Stimulated activated CD4-positive, alpha-beta T cell treated with anti-CD3 and anti-CD28 coated beads, Interleukin-12 subunit alpha, Interleukin-12 subunit beta, amount 100 ng/mL, for 48 hours (primary cell): Measurements from ENCODE around the gene PPP1R15A.
A peak's percentile ranks its signal among the peaks of the same experiment; 100 is the strongest.
"Not testable (repeated sequence)": the region's sequence is repeated elsewhere in the genome, so short reads cannot be mapped to it uniquely, and the experiment has no call there.

Experiments used
- DNase-seq, 3 donors: peaks; one replicate each; pipeline ENCODE4 v3.0.0-alpha.2; 2020; ENCODE audit warnings: low read depth in 2 of 3, low spot score in 1 of 3

Gene PPP1R15A

GRCh38 chr19:48872182-48872883, at the start of gene PPP1R15A:
Gene PPP1R15A, plus strand, starts transcription at chr19:48872421. Its CDS starts 813 bp downstream, at chr19:48873234.
- DNase-seq, result peak; percentile 96 to 100 (median 99)

- no peak for DNase-seq
Measured at GRCh38 chr19:48822514-48822913, 49.7 kb upstream of the PPP1R15A start.

- no peak for DNase-seq
Measured at GRCh38 chr19:48826606-48827020, 45.6 kb upstream of the PPP1R15A start.

GRCh38 chr19:48830088-48830487, 42.1 kb upstream of the PPP1R15A start:
- no peak for DNase-seq

GRCh38 chr19:48830965-48831364, 41.3 kb upstream of the PPP1R15A start:
- no peak for DNase-seq

GRCh38 chr19:48833049-48833448, 39.2 kb upstream of the PPP1R15A start:
- no peak for DNase-seq

- DNase-seq, result no peak
Measured at GRCh38 chr19:48833977-48834376, 38.2 kb upstream of the PPP1R15A start.

- peak; percentile 92 to 96 (median 93) for DNase-seq
Measured at GRCh38 chr19:48835734-48836088, 36.5 kb upstream of the PPP1R15A start.

- no peak for DNase-seq
Measured at GRCh38 chr19:48836089-48837017, 35.9 kb upstream of the PPP1R15A start, which contains the start of gene HSD17B14. Gene HSD17B14, minus strand, starts transcription at chr19:48836491. Its CDS starts 80 bp downstream, at chr19:48836411.

GRCh38 chr19:48837051-48837524, 35.1 kb upstream of the PPP1R15A start:
- peak; percentile 61 to 68 (median 65) for DNase-seq

- no peak for DNase-seq
Measured at GRCh38 chr19:48837687-48838086, 34.5 kb upstream of the PPP1R15A start.

- no peak for DNase-seq
Measured at GRCh38 chr19:48841047-48841446, 31.2 kb upstream of the PPP1R15A start.

- no peak for DNase-seq
Measured at GRCh38 chr19:48841571-48841970, 30.6 kb upstream of the PPP1R15A start.

GRCh38 chr19:48842789-48843162, 29.4 kb upstream of the PPP1R15A start:
- peak in 2 of 3 donors; percentile 25 to 78 for DNase-seq

GRCh38 chr19:48844472-48844871, 27.7 kb upstream of the PPP1R15A start:
- no peak for DNase-seq

- DNase-seq, result no peak
Measured at GRCh38 chr19:48845384-48845783, 26.8 kb upstream of the PPP1R15A start.

GRCh38 chr19:48846659-48847058, 25.6 kb upstream of the PPP1R15A start:
- not testable (repeated sequence) for DNase-seq

GRCh38 chr19:48852292-48852691, 19.9 kb upstream of the PPP1R15A start:
- DNase-seq, result no peak

GRCh38 chr19:48853483-48853882, 18.7 kb upstream of the PPP1R15A start:
- DNase-seq, result no peak

- no peak for DNase-seq
Measured at GRCh38 chr19:48854103-48854502, 18.1 kb upstream of the PPP1R15A start.

GRCh38 chr19:48856921-48857320, 15.3 kb upstream of the PPP1R15A start:
- DNase-seq, result no peak
